HUES6 (cell line): ENCODE results near the gene TNNC1.

Experiments
- H3K27ac ChIP-seq: 2 replicates; pipeline ENCODE4 v1.7.0; 2013; ENCODE audit warnings: low read depth, mild to moderate bottlenecking, low read length, inconsistent platforms
- H3K27me3 ChIP-seq: 2 replicates; pipeline ENCODE4 v1.6.1; 2013; ENCODE audit warnings: low read length; ENCODE audit not compliant: control insufficient read depth, insufficient read depth
- H3K36me3 ChIP-seq: 2 replicates; pipeline ENCODE4 v1.6.1; 2013; ENCODE audit warnings: low read length; ENCODE audit not compliant: control insufficient read depth, insufficient read depth
- H3K4me1 ChIP-seq: 2 replicates; pipeline ENCODE4 v1.6.1; 2013; ENCODE audit warnings: low read length; ENCODE audit not compliant: control insufficient read depth, insufficient read depth
- H3K4me3 ChIP-seq: 2 replicates; pipeline ENCODE4 v1.5.1; 2013; ENCODE audit warnings: low read depth, low read length
- H3K9ac ChIP-seq: one replicate; pipeline ENCODE4 v1.6.1; 2013; ENCODE audit warnings: mild to moderate bottlenecking, low read length
- H3K9me3 ChIP-seq: 2 replicates; pipeline ENCODE4 v1.6.1; 2013; ENCODE audit warnings: low read depth, low read length; ENCODE audit not compliant: control insufficient read depth, insufficient read depth

Gene TNNC1

DNA sequence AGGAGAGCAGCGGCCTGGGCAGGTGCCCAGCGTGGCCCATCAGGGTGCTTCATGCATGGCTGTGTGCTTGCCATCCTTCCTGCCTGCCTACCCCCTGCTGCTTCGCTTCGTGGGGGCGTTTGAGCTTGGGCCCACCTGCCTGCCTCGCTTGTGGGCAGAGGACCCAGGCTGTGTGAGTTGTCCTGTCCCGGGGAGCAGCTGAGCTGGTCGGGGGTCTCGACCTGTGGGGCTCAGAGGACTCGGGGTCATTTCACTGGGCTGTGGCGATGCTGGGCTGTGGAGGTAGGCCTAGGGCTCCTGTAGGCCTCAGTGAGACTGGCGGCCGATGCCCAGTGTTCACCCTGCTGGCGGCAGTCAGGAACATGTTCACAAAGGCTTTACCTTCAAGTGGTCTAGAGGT lies 29.2 kb upstream of the TNNC1 start:
- H3K9ac ChIP-seq: no peak overlapping the region
- H3K27me3 ChIP-seq: no peaks in the 10 kb centered on the region
- H3K4me3 ChIP-seq: no peak overlapping the region
- no peak overlapping the region for H3K27ac ChIP-seq
- no peaks in the 10 kb centered on the region for H3K4me1 ChIP-seq
- peaks cover 94% of the 10 kb centered on the region for H3K36me3 ChIP-seq
- no peaks in the 10 kb centered on the region for H3K9me3 ChIP-seq

DNA sequence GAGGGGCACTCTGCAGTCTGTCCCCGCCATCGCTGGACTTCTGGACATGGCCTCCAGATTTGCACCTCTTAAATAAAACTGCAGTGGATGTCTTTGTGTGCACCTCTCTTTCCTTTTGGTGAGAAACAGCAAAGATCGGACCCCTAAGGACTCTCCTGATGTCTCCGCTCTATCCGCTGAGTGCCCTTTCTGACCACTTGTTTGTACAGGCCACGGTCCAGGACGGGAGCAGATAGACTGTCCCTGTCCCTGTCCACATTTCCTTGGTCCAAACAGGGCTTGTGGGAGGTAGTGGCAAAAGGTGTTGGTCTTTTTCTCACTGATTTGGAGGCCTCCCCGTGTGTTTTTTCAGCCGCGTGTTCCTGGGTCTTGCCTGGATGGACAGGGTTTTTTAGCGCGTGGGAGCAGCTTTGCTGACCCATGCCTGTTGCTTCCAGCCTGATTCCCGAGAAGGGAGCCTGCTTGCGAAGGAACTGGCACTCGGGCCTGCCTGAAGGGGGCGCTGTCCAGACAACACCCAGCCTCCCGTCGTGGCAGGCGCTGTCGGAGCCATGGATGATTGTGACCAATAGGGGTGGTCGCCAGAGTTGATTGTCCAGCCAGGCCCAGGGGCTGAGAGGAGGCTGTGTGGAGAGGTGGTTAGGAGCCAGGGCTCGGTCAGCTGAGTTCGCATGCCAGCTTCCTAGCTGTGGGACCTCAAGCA lies 28.1 kb upstream of the TNNC1 start:
- no peaks in the 10 kb centered on the region for H3K9me3 ChIP-seq
- H3K4me1 ChIP-seq: no peaks in the 10 kb centered on the region
- H3K27me3 ChIP-seq: no peaks in the 10 kb centered on the region
- H3K4me3 ChIP-seq: no peak overlapping the region
- H3K9ac ChIP-seq: no peak overlapping the region
- no peak overlapping the region for H3K27ac ChIP-seq
- peaks cover 94% of the 10 kb centered on the region for H3K36me3 ChIP-seq

DNA sequence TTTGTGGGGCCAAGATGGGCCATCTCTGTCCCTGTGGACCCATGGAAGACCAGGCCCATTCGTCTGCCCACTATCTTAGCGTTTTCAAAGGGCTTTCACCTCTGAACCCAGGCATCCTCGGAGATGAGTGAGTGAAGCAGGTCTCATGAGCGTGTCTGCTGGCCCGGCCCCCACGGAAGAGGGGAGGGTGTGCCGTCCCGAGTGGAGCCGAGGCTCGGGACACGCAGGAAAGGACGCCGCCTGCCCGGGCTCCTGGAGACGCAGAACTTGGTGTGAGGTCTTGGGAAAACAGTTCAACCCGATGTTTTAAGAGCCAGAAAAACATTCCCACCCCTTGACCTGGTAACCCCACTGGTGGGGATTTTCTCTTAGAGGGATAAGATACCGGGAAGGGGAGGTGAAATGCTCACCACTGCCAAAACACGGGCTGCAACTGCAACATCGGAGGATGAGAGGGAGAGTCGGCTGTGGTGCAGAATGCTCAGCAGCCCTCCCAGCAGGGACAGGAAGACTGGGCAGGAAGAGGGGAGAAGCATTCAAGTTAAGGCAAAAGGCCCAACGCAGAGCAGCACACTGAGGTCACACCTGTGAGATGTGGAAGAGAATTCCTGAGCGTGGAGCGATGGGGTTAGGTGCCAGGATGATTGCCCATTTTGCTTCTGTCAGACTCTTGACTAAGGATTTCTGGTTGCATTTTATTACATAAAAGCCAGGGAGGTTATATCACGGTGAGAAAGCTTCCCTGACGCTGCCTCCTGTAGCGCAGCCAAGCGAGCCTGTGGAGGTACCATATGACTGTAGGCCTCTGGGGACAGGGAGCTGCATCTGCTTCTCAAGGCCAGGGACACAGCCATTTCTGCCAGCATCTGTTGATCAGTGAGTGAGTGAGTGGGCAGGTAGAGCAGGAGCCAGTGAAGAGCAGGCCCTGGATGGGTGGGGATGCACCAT lies 27.2 kb upstream of the TNNC1 start:
- H3K9me3 ChIP-seq: no peaks in the 10 kb centered on the region
- H3K27me3 ChIP-seq: no peaks in the 10 kb centered on the region
- no peak overlapping the region for H3K9ac ChIP-seq
- H3K4me3 ChIP-seq: no peak overlapping the region
- no peak overlapping the region for H3K27ac ChIP-seq
- peaks cover 94% of the 10 kb centered on the region for H3K36me3 ChIP-seq
- H3K4me1 ChIP-seq: no peaks in the 10 kb centered on the region

DNA sequence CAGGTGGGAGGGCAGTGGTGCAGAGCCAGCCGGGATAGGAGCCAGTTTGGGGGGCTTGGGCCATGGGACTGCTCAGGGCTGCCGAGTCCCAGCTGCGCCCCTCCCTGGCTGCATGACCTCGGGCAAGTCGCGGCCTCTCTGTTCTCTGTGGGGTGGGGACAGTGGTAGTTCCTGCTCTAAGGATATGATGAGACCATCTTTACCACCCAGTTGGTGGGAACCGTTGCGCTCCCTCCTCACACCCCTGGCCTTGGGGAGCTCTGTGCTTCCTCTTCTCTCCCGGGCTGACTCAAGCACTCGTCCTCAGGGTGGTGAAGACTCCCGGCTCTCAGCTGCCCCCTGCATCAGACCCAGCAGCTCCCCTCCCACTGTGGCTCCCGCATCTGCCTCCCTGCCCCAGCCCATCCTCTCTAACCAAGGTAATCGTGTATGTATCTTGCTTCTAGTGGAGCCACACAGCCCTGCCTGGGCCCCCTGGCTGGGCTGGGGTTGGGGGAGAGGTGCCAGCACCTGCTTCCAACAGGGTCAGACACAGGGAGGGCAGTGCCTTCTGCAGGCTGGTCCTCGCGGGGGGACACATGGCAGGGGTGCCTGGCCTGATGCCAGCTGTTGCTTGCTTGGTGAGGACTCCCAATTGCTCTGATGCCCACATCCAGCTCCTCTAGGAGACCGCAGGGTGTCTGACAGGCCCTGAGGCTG lies 26.2 kb upstream of the TNNC1 start:
- no peaks in the 10 kb centered on the region for H3K27me3 ChIP-seq
- H3K4me1 ChIP-seq: no peaks in the 10 kb centered on the region
- no peak overlapping the region for H3K9ac ChIP-seq
- no peak overlapping the region for H3K4me3 ChIP-seq
- H3K9me3 ChIP-seq: no peaks in the 10 kb centered on the region
- H3K27ac ChIP-seq: no peak overlapping the region
- peaks cover 94% of the 10 kb centered on the region for H3K36me3 ChIP-seq

DNA sequence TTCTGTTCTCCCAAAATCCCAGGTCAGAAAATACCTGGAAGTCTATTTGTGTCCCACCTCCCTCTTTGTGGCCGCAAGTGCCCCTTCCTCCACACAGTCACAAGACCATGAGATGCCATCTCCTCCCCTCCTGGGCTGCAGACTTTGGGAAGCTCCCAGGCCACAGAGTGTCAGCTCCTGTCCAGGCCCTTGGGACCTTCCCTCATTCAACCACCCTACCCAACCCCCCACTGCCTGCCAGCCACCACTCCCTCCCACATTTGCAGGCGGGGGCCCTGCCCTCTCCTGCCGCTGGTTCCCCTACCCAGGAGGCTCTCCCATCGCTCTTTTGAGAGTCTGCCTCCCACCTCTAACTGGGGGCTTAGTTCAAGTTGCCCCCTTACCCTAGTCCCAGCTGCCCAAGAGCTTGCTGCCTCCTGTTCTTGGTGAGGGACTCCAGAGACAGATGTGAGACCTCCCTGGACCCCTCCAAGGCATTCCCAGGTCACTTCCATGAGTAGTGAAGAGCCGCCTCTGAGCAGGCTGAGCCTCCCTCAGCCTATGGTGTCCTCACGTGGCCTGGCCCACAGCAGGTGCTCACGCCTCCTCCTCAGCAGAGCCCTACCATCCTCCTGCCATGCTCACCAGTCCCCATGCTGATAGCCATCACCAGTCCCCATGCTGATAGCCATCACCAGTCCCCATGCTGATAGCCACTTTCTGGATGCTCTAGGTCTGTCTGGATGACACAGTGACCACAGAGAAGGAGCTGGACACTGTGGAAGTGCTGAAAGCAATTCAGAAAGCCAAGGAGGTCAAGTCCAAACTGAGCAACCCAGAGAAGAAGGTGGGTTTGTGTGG lies 25.4 kb upstream of the TNNC1 start:
- Histone ChIP-seq H3K27ac (no peak overlapping the region), H3K9me3 (no peaks in the 10 kb centered on the region), H3K27me3 (no peaks in the 10 kb centered on the region), H3K4me3 (no peak overlapping the region), H3K36me3 (peaks cover 92% of the 10 kb centered on the region), H3K4me1 (no peaks in the 10 kb centered on the region), H3K9ac (no peak overlapping the region)

DNA sequence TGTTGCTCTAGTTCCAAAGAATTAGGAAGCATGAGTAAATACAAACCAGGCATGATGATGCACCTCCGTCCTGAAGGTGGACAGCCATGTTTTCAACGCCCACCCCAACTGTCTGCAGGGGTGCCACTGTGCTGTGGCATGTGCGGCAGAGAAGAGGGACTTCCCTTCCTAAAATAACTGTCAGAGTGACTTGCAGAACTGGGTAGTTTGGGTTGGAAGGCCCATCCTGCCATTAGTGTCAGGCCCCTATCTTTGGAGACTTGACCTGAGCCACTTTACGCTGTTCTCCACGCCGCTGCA lies 23.9 kb upstream of the TNNC1 start:
- Histone ChIP-seq H3K9me3 (no peaks in the 10 kb centered on the region), H3K27me3 (no peaks in the 10 kb centered on the region), H3K27ac (no peak overlapping the region), H3K4me3 (no peak overlapping the region), H3K4me1 (no peaks in the 10 kb centered on the region), H3K36me3 (peaks cover 94% of the 10 kb centered on the region), H3K9ac (no peak overlapping the region)

DNA sequence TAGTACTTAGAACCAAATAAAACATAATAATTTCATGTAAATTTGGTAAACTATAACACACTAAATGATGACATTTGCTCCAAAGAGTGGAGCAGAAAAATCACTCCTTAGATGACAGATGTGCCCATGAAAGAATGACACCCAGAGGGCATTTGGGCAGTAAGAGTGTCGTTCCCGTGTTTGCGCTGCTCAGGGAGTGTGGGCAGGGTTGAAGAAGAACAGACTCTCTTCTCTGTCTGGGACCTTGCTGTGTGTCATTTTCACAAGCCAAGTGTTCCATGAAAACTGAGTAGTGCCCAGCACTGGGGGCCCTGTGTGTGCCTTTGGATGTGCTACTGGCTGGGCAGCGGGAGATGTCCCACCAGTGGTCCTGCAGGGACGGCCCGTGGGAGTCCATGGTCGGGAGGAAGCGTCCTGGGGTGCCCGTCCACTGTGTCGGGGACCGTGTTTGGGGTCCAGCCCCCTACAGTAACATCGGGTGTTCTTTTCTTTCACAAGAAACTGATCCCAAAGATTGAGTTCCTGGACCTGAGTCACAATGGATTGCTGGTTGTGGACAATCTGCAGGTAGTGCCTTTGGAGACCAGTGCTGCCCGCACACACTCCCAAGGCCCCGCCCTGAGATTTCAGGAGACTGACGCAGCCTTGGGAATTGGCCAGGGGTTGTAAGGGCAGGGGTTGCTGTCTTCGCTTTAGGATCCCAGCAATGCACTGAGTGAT lies 23.4 kb upstream of the TNNC1 start:
- H3K27me3 ChIP-seq: no peaks in the 10 kb centered on the region
- H3K27ac ChIP-seq: no peak overlapping the region
- no peak overlapping the region for H3K4me3 ChIP-seq
- no peaks in the 10 kb centered on the region for H3K4me1 ChIP-seq
- no peaks in the 10 kb centered on the region for H3K9me3 ChIP-seq
- no peak overlapping the region for H3K9ac ChIP-seq
- peaks cover 94% of the 10 kb centered on the region for H3K36me3 ChIP-seq

DNA sequence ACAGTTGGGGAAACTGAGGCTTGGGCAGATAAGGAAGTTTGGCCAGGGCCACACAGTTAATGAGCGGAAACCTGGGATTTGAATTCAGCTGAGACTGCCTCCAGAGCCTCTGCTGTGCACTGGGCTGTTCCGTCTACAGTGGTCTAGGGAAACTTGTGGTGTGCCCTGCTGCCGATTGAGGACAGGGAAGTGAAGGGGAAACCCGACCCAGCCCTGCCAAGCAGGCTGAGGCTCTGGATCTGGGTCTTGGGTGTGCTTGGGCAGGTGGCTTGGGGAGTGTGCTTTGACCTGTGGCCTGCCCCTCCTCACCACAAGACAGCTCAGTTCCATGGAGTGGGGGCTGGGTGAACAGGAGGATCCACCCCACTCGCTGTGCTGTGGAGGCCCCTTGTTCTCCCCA lies 19.2 kb upstream of the TNNC1 start:
- Histone ChIP-seq H3K27me3 (no peaks in the 10 kb centered on the region), H3K27ac (no peak overlapping the region), H3K9me3 (no peaks in the 10 kb centered on the region), H3K4me1 (no peaks in the 10 kb centered on the region; the same call in 1 of the 2 replicates), H3K36me3 (peaks cover 79% of the 10 kb centered on the region), H3K4me3 (no peak overlapping the region), H3K9ac (no peak overlapping the region)

DNA sequence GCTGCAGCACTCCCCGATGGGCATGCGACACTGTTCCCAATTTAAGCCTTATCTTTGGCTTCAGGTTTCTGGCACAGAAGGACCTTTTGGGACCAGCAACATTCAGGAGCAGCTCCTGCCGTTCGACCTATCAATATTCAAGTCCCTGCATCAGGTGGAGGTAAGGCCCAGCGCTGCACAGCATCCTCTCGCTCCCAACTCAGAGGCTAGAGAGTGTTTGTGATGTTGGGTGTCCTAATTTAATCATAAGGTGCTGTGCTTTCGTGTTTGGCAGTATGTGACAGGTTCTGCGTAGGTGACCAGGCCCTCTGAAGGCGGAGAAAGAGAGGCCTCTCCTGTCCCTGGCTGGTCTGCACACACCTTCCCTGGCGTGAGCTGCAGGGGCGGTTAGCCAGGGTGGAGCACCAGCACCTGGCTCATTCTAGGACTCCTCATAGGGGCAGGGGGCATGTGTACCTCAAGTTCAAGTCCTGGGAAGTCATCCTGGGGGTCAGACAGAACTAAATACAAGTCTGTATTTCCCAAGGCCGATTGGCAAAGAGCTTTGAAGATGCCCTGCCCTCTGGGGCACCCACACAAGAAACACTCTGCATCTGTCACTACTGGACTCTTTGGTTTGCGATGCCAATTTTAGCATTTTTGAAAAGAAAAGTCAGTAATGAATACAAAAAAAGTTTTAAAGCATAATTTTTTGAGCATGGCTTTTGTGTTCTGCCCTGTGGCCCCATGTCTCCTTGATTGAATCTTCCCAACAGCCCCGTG lies 18.6 kb upstream of the TNNC1 start:
- Histone ChIP-seq H3K9ac (no peak overlapping the region), H3K27me3 (no peaks in the 10 kb centered on the region), H3K9me3 (no peaks in the 10 kb centered on the region), H3K27ac (no peak overlapping the region), H3K36me3 (peaks cover 76% of the 10 kb centered on the region), H3K4me3 (no peak overlapping the region), H3K4me1 (no peaks in the 10 kb centered on the region; the same call in 1 of the 2 replicates)
